HEK293 (cell line): ENCODE measurements around the gene DUT.

Experiments
- YY1 ChIP-seq: fragments of 450-650 bp; formaldehyde crosslinking; IDR thresholded peaks from 2 replicates; pipeline ENCODE4 v1.5.1; 2018; ENCODE audit warnings: missing biosample characterization, missing genetic modification characterization
- TF ChIP-seq, protein P1 (sequence below): fragments of 450-650 bp; formaldehyde crosslinking; IDR thresholded peaks from 2 replicates; pipeline ENCODE4 v1.5.1; 2017; ENCODE audit warnings: missing biosample characterization, missing genetic modification characterization
- TF ChIP-seq, protein P2 (sequence below): fragments of 450-650 bp; formaldehyde crosslinking; IDR thresholded peaks from 2 replicates; pipeline ENCODE4 v1.5.1; 2017; ENCODE audit warnings: missing biosample characterization, mild to moderate bottlenecking, missing genetic modification characterization, moderate library complexity
- TF ChIP-seq, protein P3 (sequence below): fragments of 450-650 bp; formaldehyde crosslinking; IDR thresholded peaks from 2 replicates; pipeline ENCODE4 v1.5.1; 2017; ENCODE audit warnings: missing biosample characterization, missing genetic modification characterization
- TF ChIP-seq, protein P4 (sequence below): fragments of 450-650 bp; formaldehyde crosslinking; IDR thresholded peaks from 2 replicates; pipeline ENCODE4 v1.5.1; 2016; ENCODE audit warnings: missing biosample characterization, missing genetic modification characterization

DNA sequence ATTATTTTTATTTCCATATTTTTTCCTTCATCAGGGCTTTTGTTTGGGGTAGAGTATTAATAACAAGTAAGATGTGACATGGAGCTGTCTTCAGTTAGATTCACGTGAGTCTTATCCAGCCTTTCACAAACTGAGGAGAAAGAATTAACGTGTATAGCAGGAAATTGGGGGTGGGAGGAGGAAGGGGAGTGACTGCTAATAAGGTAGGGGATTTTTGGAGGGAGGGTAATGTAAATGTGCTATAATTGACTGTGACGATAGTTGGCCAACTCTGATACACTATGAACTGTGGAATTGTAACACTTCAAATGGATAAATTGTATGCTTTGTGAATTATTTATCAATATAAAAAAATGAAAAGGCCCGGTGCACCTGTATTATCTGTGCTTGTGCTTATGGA, 8.9 kb downstream of the DUT start:
- TF ChIP-seq, protein P1, sequence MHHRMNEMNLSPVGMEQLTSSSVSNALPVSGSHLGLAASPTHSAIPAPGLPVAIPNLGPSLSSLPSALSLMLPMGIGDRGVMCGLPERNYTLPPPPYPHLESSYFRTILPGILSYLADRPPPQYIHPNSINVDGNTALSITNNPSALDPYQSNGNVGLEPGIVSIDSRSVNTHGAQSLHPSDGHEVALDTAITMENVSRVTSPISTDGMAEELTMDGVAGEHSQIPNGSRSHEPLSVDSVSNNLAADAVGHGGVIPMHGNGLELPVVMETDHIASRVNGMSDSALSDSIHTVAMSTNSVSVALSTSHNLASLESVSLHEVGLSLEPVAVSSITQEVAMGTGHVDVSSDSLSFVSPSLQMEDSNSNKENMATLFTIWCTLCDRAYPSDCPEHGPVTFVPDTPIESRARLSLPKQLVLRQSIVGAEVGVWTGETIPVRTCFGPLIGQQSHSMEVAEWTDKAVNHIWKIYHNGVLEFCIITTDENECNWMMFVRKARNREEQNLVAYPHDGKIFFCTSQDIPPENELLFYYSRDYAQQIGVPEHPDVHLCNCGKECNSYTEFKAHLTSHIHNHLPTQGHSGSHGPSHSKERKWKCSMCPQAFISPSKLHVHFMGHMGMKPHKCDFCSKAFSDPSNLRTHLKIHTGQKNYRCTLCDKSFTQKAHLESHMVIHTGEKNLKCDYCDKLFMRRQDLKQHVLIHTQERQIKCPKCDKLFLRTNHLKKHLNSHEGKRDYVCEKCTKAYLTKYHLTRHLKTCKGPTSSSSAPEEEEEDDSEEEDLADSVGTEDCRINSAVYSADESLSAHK (tag by site-specific recombination), result no peak
- TF ChIP-seq, protein P2, sequence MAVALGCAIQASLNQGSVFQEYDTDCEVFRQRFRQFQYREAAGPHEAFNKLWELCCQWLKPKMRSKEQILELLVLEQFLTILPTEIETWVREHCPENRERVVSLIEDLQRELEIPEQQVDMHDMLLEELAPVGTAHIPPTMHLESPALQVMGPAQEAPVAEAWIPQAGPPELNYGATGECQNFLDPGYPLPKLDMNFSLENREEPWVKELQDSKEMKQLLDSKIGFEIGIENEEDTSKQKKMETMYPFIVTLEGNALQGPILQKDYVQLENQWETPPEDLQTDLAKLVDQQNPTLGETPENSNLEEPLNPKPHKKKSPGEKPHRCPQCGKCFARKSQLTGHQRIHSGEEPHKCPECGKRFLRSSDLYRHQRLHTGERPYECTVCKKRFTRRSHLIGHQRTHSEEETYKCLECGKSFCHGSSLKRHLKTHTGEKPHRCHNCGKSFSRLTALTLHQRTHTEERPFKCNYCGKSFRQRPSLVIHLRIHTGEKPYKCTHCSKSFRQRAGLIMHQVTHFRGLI (tag by site-specific recombination), result no peak
- TF ChIP-seq, protein P3, sequence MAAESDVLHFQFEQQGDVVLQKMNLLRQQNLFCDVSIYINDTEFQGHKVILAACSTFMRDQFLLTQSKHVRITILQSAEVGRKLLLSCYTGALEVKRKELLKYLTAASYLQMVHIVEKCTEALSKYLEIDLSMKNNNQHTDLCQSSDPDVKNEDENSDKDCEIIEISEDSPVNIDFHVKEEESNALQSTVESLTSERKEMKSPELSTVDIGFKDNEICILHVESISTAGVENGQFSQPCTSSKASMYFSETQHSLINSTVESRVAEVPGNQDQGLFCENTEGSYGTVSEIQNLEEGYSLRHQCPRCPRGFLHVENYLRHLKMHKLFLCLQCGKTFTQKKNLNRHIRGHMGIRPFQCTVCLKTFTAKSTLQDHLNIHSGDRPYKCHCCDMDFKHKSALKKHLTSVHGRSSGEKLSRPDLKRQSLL (tag by site-specific recombination), result no peak
- no peak for TF ChIP-seq YY1 (tag by site-specific recombination)
- TF ChIP-seq, protein P4, sequence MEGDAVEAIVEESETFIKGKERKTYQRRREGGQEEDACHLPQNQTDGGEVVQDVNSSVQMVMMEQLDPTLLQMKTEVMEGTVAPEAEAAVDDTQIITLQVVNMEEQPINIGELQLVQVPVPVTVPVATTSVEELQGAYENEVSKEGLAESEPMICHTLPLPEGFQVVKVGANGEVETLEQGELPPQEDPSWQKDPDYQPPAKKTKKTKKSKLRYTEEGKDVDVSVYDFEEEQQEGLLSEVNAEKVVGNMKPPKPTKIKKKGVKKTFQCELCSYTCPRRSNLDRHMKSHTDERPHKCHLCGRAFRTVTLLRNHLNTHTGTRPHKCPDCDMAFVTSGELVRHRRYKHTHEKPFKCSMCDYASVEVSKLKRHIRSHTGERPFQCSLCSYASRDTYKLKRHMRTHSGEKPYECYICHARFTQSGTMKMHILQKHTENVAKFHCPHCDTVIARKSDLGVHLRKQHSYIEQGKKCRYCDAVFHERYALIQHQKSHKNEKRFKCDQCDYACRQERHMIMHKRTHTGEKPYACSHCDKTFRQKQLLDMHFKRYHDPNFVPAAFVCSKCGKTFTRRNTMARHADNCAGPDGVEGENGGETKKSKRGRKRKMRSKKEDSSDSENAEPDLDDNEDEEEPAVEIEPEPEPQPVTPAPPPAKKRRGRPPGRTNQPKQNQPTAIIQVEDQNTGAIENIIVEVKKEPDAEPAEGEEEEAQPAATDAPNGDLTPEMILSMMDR (tag by site-specific recombination), result no peak
